HepG2 (cell line): ENCODE data around the gene PTPRCAP. TPM values are rescaled to one million over a fixed set of nuclear protein-coding genes. Genes with fewer than 3 reads are reported as not detected.

Experiments
- AGO2 ChIP-seq: fragments of 200-400 bp; formaldehyde crosslinking; optimal IDR thresholded peaks from 2 replicates; pipeline ENCODE3; 2017; ENCODE audit warnings: mild to moderate bottlenecking, low read depth, low read length, moderate library complexity
- AKAP8 ChIP-seq: sonication (generic); formaldehyde crosslinking; IDR thresholded peaks from 2 replicates; pipeline ENCODE4 v1.5.1; 2020; ENCODE audit warnings: mild to moderate bottlenecking, missing genetic modification reagents
- EP300 ChIP-seq, 3 experiments: sonication (generic) in 1 of 3; formaldehyde crosslinking in 1 of 3; IDR thresholded peaks; 2 replicates each; pipeline versions ENCODE4 v1.5.1 to v1.6.1; 2011 to 2020; ENCODE audit warnings: low read depth in 2 of 3, low read length in 2 of 3, borderline replicate concordance in 1 of 3, improper control_type of control experiment in 1 of 3, mild to moderate bottlenecking in 1 of 3, missing genetic modification reagents in 1 of 3, moderate library complexity in 1 of 3
- FOXJ3 ChIP-seq: sonication (generic); formaldehyde crosslinking; IDR thresholded peaks from 2 replicates; pipeline ENCODE4 v1.4.0; 2020; ENCODE audit warnings: missing genetic modification reagents, mild to moderate bottlenecking, borderline replicate concordance
- HNF1A ChIP-seq, 2 experiments: sonication (generic) in 1 of 2; formaldehyde crosslinking in 1 of 2; IDR thresholded peaks; 2 replicates each; pipeline versions ENCODE4 v1.4.0 to v1.6.1; 2016 to 2020; ENCODE audit warnings: borderline replicate concordance in 1 of 2, low read depth in 1 of 2, mild to moderate bottlenecking in 1 of 2, missing genetic modification reagents in 1 of 2
- PCBP2 ChIP-seq: fragments of 200-400 bp; formaldehyde crosslinking; optimal IDR thresholded peaks from 2 replicates; pipeline ENCODE3; 2018; ENCODE audit warnings: low read length, low read depth; ENCODE audit not compliant: poor library complexity, severe bottlenecking
- SMAD1 ChIP-seq: sonication (generic); formaldehyde crosslinking; IDR thresholded peaks from 2 replicates; pipeline ENCODE4 v1.4.0; 2020; ENCODE audit warnings: missing genetic modification reagents, low read depth, mild to moderate bottlenecking, borderline replicate concordance
- SNAPC5 ChIP-seq: sonication (generic); formaldehyde crosslinking; IDR thresholded peaks from 2 replicates; pipeline ENCODE4 v1.8.1; 2023; ENCODE audit warnings: mild to moderate bottlenecking, missing genetic modification reagents, borderline replicate concordance
- SPEN ChIP-seq: sonication (generic); formaldehyde crosslinking; IDR thresholded peaks from 2 replicates; pipeline ENCODE4 v1.5.1; 2020; ENCODE audit warnings: low read depth, mild to moderate bottlenecking, missing genetic modification reagents
- THAP7 ChIP-seq: sonication (generic); formaldehyde crosslinking; IDR thresholded peaks from 2 replicates; pipeline ENCODE4 v1.8.1; 2023; ENCODE audit warnings: mild to moderate bottlenecking, missing genetic modification reagents
- ZFY ChIP-seq: sonication (generic); formaldehyde crosslinking; IDR thresholded peaks from 2 replicates; pipeline ENCODE4 v1.4.0; 2020; ENCODE audit warnings: missing genetic modification reagents
- ZNF558 ChIP-seq: sonication (generic); formaldehyde crosslinking; IDR thresholded peaks from 2 replicates; pipeline ENCODE4 v1.9.0; 2022; ENCODE audit warnings: mild to moderate bottlenecking, missing genetic modification reagents, borderline replicate concordance
- ZNF609 ChIP-seq: sonication (generic); formaldehyde crosslinking; IDR thresholded peaks from 2 replicates; pipeline ENCODE4 v1.4.0; 2020; ENCODE audit warnings: mild to moderate bottlenecking, missing genetic modification reagents, borderline replicate concordance
- ZNF768 ChIP-seq: sonication (generic); formaldehyde crosslinking; IDR thresholded peaks from 2 replicates; pipeline ENCODE4 v1.4.0; 2020; ENCODE audit warnings: missing genetic modification reagents
- ZNF772 ChIP-seq: sonication (generic); formaldehyde crosslinking; IDR thresholded peaks from 2 replicates; pipeline ENCODE4 v1.5.0; 2020; ENCODE audit warnings: mild to moderate bottlenecking, missing genetic modification reagents
- ZNF775 ChIP-seq: sonication (generic); formaldehyde crosslinking; IDR thresholded peaks from 2 replicates; pipeline ENCODE4 v1.4.0; 2020; ENCODE audit warnings: missing genetic modification reagents, mild to moderate bottlenecking, moderate library complexity, borderline replicate concordance
- ZNF776 ChIP-seq: sonication (generic); formaldehyde crosslinking; IDR thresholded peaks from 2 replicates; pipeline ENCODE4 v1.4.0; 2020; ENCODE audit warnings: mild to moderate bottlenecking, missing genetic modification reagents
- polyA plus RNA-seq, 8 experiments: library from polyadenylated mRNA; depleted of rRNA in 3 of 8; stranded (reverse) in 7 of 8; unstranded in 1 of 8; fragments of >200 nt; fragmentation: Illumina TruSeq in 4 of 8; extraction: Trizol in 4 of 8; gene quantifications; 2 replicates each; pipeline versions ENCODE4 v1.2.1 to v1.2.3, GENCODE V29; 2011 to 2016; ENCODE audit warnings: low read depth in 4 of 8, missing spikeins in 1 of 8, mixed read lengths in 1 of 8; ENCODE audit not compliant: insufficient read depth in 1 of 8
- total RNA-seq, 5 experiments: library from RNA; depleted of rRNA; stranded (reverse); fragments of >200 nt; fragmentation: Illumina TruSeq; extraction: Trizol; gene quantifications; 2 replicates each; pipeline ENCODE4 v1.2.3, GENCODE V29; 2016; ENCODE audit warnings: low read depth in 1 of 5

Gene PTPRCAP
- total and polyA plus RNA-seq, 2 of the 13 experiments (the other 11 are each of a cell fraction or from before 2014, with no cell fraction given) = 0.60 to 0.70 TPM

- peak in 1 of 2 experiments; percentile 26; a peak in 2 of 4 replicates for TF ChIP-seq EP300 (IDR thresholded peaks at IDR 0.05; ENCODE audit: low read depth in 2 of 2, low read length in 2 of 2)
- no peak for TF ChIP-seq EP300 (CRISPR knock-in tag; IDR thresholded peaks at IDR 0.05; ENCODE audit: borderline replicate concordance)
- peak; percentile 79; the same call in 1 of the 2 replicates for TF ChIP-seq AKAP8 (CRISPR knock-in tag)
- TF ChIP-seq ZNF768 (CRISPR knock-in tag) = peak; percentile 24; the same call in 1 of the 2 replicates
- no peak for TF ChIP-seq FOXJ3 (CRISPR knock-in tag)
- no peak; the same call in 1 of the 2 replicates for TF ChIP-seq SMAD1
- peak; percentile 52 for TF ChIP-seq AGO2
- TF ChIP-seq SNAPC5 (CRISPR knock-in tag) = no peak
- no peak for TF ChIP-seq ZNF558 (CRISPR knock-in tag)
- no peak; the same call in 1 of the 2 replicates for TF ChIP-seq ZNF772
- TF ChIP-seq PCBP2 = no peak
- TF ChIP-seq ZNF775 = no peak
- 0 out of 2 replicates have a peak, but pooled peaks have one; percentile 20 for TF ChIP-seq ZNF609 (CRISPR knock-in tag)
- TF ChIP-seq HNF1A (IDR thresholded peaks at IDR 0.05; ENCODE audit: low read depth) = no peak
- no peak for TF ChIP-seq HNF1A (CRISPR knock-in tag; IDR thresholded peaks at IDR 0.05; ENCODE audit: borderline replicate concordance)
- TF ChIP-seq ZNF776 = no peak; the same call in 1 of the 2 replicates
- TF ChIP-seq ZFY (CRISPR knock-in tag) = peak; percentile 84
- peak; percentile 40; the same call in 1 of the 2 replicates for TF ChIP-seq THAP7
- TF ChIP-seq SPEN (CRISPR knock-in tag) = peak; percentile 58; the same call in 1 of the 2 replicates
Measured at GRCh38 chr11:67468759-67469507, 31.5 kb upstream of the PTPRCAP start, which contains the start of gene TMEM134 (continued).
